Adrenal gland (tissue), 12 donors: Measurements from ENCODE around the gene MRPL41. TPM values are rescaled to one million over a fixed set of nuclear protein-coding genes. Genes with fewer than 3 reads are reported as not detected.
"Not testable (repeated sequence)": the region's sequence is repeated elsewhere in the genome, so short reads cannot be mapped to it uniquely, and the experiment has no call there.

Source experiments
- DNase-seq, 7 donors: peaks; one replicate each; pipeline ENCODE4 v3.0.0-alpha.2; 2019 to 2020
- H3K27ac ChIP-seq, 5 donors: fragments of 200-600 bp; sonication (generic) in 4 of 5; 1 replicate in 3 of 5; 2 replicates in 2 of 5; pipeline versions ENCODE4 v1.5.1 to v1.8.0; 2016 to 2020; ENCODE audit warnings: mild to moderate bottlenecking in 1 of 5
- H3K27me3 ChIP-seq: fragments of 200-600 bp; 2 replicates; pipeline ENCODE4 v1.8.0; 2021
- H3K36me3 ChIP-seq, 2 donors: fragments of 200-600 bp; replicated peaks in 1 of 2; 1 replicate in 1 of 2; 2 replicates in 1 of 2; pipeline versions ENCODE4 v1.5.1 to v1.8.0; 2018 to 2022
- H3K4me1 ChIP-seq, 2 donors: fragments of 200-600 bp; replicated peaks in 1 of 2; 1 replicate in 1 of 2; 2 replicates in 1 of 2; pipeline versions ENCODE4 v1.5.1 to v1.8.0; 2018 to 2021
- H3K4me3 ChIP-seq, 4 donors: fragments of 200-600 bp; sonication (generic) in 3 of 4; one replicate each; pipeline ENCODE4 v1.5.1; 2016 to 2018
- H3K9me3 ChIP-seq, 3 donors: fragments of 200-600 bp; sonication (generic) in 1 of 3; replicated peaks in 1 of 3; 1 replicate in 2 of 3; 2 replicates in 1 of 3; pipeline versions ENCODE4 v1.5.1 to v1.8.0; 2016 to 2021
- CTCF ChIP-seq, 6 experiments: fragments of 450-650 bp in 4 of 6; fragments of 200-600 bp in 2 of 6; sonication (generic) in 1 of 6; IDR thresholded peaks; 1 replicate in 5 of 6; 2 replicates in 1 of 6; pipeline versions ENCODE4 v1.5.1 to v1.8.0; 2016 to 2021; ENCODE audit warnings: antibody characterized with exemption in 6 of 6, mild to moderate bottlenecking in 2 of 6, moderate library complexity in 1 of 6
- POLR2A ChIP-seq, 2 donors: fragments of 450-650 bp; IDR thresholded peaks; one replicate each; pipeline ENCODE4 v1.6.1; 2017; ENCODE audit warnings: antibody characterized with exemption in 2 of 2, mild to moderate bottlenecking in 2 of 2, moderate library complexity in 1 of 2
- WGBS, 4 donors: extraction: QIAGEN DNeasy Blood & Tissue Kit in 2 of 4; methylation state at CpG; one replicate each; pipeline versions ENCODE4 v1.1.5 to v1.1.7; 2013 to 2017; 5-methylcytosine and 5-hydroxymethylcytosine counted together
- intact Hi-C, 2 donors: fragments of 100-400 bp; cut with DNase I; formaldehyde crosslinking; loops; one replicate each; pipeline versions ENCODE4 v1.14.1 to v1.15.0; 2022 to 2023
- polyA plus RNA-seq, 3 donors: library from polyadenylated mRNA; stranded (reverse); fragments of 200-250 nt in 2 of 3; fragments of 350-450 nt in 1 of 3; fragmentation: Illumina TruSeq in 1 of 3; extraction: RNeasy Lipid Tissue Mini Kit (QIAGEN cat#74804) in 1 of 3; gene quantifications; one replicate each; pipeline ENCODE4 v1.2.3, GENCODE V29; 2013 to 2014
- total RNA-seq, 9 donors: library from RNA; depleted of rRNA in 4 of 9; stranded (reverse); fragments of >200 nt in 4 of 9; fragments of 120-200 nt in 1 of 9; fragmentation: NEBNext Ultra II Directional in 1 of 9; extraction: Animal tissue kit (Norgen Biotek cat#: 25700) in 1 of 9; gene quantifications; one replicate each; pipeline versions ENCODE4 v1.1.0 to v1.2.4, GENCODE V29; 2013 to 2023
- donor health status: healthy with polysubstance abuse.
- donor health status: Bipolar disorder and iron deficiency.
- donor health status: DM: yes; HTN: yes; CAD: no.
- donor health status: DM: no; HTN: no; CAD: no.
- donor health status: DM: no; HTN: no; CAD: no.
- donor health status: DM: yes; HTN: yes; CAD: no.

MRPL41 gene
- total and polyA plus RNA-seq, 12 donors: 6.1 to 335 (median 84.6) TPM

DNA sequence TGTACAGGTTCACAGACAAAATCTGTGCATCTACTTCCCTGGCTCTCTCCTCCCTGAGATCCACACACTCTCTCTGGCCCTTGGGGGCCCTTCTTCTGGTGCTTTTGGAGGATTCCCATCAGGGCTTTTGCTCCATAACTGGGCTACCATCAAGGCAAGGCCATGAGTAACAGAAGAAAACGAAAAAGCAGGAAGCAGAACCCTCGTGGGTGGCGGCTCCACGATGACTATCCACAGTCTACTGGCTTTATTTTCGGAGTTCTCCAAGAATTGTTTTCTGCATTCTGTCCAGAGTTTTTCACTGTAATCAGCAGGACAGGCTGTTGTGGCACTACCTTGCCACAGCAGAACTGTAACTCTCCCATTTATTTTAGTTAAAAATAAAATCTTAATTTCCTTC lies 21.3 kb upstream of the MRPL41 start:
- Histone ChIP-seq H3K4me1 (peaks cover 0 to 11% of the 10 kb centered on the region in 2 donors), H3K27ac (no peak overlapping the region), H3K27me3 (no peaks in the 10 kb centered on the region), H3K36me3 (no peaks in the 10 kb centered on the region), H3K9me3 (no peaks in the 10 kb centered on the region), H3K4me3 (no peak overlapping the region)
- WGBS, 4 donors: 69 to 80% (median 75%) methylated on average over 5 of the region's 5 CpGs
- intact Hi-C loops: no loop called here
- DNase-seq: no peak
- TF ChIP-seq POLR2A (IDR thresholded peaks at IDR 0.05): no peak

DNA sequence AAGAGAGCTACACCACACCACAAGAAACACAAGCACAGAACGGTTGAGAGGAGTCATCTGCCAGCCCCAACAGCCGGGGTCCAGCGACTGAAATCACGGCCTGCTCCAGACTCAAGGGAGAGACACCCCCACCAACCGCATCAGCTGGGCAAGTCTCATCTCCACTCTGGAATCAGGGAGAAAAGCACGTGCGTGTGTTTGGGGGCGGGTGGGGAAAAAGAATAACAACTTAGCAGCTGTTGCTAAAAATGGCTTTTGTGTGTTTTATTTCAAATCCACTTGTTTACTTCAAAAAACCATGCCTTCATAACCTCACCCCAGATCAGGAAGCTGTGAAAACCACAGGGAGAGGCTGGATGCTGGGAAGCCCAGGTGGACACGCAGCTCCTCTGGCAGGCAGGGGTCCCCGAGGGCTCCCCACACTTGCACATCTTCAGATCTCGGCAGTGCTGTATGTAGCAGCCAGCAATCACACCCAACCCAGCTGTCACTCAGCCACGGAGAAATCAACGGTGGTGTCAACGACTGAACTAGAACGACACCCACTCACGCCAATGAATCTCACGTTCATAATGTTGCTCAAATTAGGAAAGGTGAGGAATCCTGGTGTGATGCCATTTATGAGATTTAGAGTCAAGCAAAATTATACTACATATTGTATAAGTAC lies 20.4 kb upstream of the MRPL41 start:
- Histone ChIP-seq H3K4me3 (no peak overlapping the region), H3K9me3 (no peaks in the 10 kb centered on the region), H3K27me3 (no peaks in the 10 kb centered on the region), H3K36me3 (no peaks in the 10 kb centered on the region), H3K4me1 (peaks cover 0 to 9% of the 10 kb centered on the region in 2 donors), H3K27ac (no peak overlapping the region)
- 77 to 82% (median 80%) methylated on average over 16 to 17 of the region's 17 CpGs for WGBS, 4 donors
- no peak for DNase-seq
- intact Hi-C loops: no loop called here
- no peak for TF ChIP-seq CTCF (IDR thresholded peaks at IDR 0.05)

DNA sequence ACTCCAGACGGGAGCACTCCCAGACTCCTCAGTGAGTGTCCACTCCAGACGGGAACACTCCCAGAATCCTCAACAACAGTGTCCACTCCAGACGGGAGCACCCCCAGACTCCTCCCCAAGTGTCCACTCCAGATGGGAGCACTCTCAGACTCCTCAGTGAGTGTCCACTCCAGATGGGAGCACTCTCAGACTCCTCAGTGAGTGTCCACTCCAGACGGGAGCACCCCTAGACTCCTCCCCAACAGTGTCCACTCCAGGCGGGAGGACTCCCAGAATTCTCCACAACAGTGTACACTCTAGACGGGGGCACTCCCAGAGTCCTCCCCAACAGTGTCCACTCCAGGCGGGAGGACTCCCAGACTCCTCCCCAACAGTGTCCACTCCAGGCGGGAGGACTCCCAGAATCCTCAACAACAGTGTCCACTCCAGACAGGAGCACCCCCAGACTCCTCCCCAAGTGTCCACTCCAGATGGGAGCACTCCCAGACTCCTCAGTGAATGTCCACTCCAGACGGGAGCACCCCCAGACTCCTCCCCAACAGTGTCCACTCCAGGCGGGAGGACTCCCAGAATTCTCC lies 18.7 kb upstream of the MRPL41 start:
- WGBS, 4 donors: 76 to 97% (median 87%) methylated on average over 5 to 10 of the region's 10 CpGs
- H3K9me3 ChIP-seq, H3K27me3 ChIP-seq, DNase-seq, H3K27ac ChIP-seq, H3K36me3 ChIP-seq, H3K4me3 ChIP-seq, intact Hi-C loops, H3K4me1 ChIP-seq: not testable (repeated sequence)

DNA sequence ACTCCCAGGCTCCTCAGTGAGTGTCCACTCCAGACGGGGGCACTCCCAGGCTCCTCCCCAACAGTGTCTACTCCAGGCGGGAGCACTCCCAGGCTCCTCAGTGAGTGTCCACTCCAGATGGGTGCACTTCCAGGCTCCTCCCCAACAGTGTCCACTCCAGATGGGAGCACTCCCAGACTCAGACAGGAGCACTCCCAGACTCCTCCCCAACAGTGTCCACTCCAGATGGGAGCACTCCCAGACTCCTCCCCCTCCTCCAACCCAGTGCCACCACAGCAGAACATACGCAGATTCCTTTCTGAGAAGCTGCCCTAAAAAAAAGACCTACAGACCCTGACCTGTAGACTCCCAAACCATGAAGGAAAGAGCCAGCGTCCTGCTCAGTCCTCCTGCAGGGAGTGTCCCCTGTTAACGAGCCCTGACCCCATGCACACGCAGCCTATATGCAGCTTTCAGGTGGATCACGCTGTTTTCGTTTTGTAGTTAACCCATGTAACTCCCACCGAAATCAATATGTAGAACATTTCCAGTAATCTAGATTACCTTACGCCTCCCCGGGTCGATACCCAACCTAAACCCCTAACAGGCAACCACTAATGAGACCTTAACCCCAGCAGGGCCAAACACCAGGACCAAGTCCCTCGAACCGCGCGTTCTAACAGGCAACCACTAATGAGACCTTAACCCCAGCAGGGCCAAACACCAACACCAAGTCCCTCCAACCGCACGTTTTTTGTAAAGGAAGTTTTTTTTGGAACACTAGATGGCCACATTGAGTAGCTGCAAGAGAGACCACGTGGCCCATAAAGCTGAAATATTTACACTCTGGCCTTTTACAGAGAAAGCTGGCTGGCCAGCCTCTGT lies 17.2 kb upstream of the MRPL41 start:
- 48 to 58% (median 52%) methylated on average over 18 to 19 of the region's 19 CpGs for WGBS, 4 donors
- no peak overlapping the region for H3K27ac ChIP-seq
- H3K36me3 ChIP-seq: no peaks in the 10 kb centered on the region
- H3K27me3 ChIP-seq: no peaks in the 10 kb centered on the region
- no peak overlapping the region for H3K4me3 ChIP-seq
- TF ChIP-seq CTCF (IDR thresholded peaks at IDR 0.05): peak; percentile 54 to 80 (median 60)
- no peak for TF ChIP-seq POLR2A (IDR thresholded peaks at IDR 0.05)
- peak in 4 of 7 donors; percentile 46 to 73 (median 56) for DNase-seq
- intact Hi-C loops: no loop called here
- no peaks in the 10 kb centered on the region for H3K9me3 ChIP-seq
- H3K4me1 ChIP-seq: peaks cover 0 to 9% of the 10 kb centered on the region in 2 donors

DNA sequence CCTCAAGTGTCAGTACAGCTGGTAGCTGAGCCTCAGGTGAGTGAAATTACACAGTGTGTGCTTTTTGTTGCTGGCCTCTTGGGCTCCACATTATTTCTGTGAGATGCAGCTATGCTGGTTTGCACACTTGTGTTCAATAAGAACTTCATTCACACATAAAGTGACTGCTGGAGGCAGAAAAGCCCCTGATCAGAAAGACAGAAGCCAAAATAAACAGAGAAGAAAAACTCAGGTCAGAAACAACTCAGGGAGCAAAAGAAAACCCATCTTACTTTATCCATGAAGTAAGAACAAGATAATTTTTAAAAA lies 16.6 kb upstream of the MRPL41 start:
- DNase-seq: no peak
- H3K27ac ChIP-seq: no peak overlapping the region
- no peaks in the 10 kb centered on the region for H3K9me3 ChIP-seq
- TF ChIP-seq POLR2A (IDR thresholded peaks at IDR 0.05) (no peak), CTCF (IDR thresholded peaks at IDR 0.05) (no peak)
- intact Hi-C loops: no loop called here
- H3K4me1 ChIP-seq: peaks cover 0 to 9% of the 10 kb centered on the region in 2 donors
- no peaks in the 10 kb centered on the region for H3K27me3 ChIP-seq
- H3K36me3 ChIP-seq: no peaks in the 10 kb centered on the region
- no peak overlapping the region for H3K4me3 ChIP-seq

DNA sequence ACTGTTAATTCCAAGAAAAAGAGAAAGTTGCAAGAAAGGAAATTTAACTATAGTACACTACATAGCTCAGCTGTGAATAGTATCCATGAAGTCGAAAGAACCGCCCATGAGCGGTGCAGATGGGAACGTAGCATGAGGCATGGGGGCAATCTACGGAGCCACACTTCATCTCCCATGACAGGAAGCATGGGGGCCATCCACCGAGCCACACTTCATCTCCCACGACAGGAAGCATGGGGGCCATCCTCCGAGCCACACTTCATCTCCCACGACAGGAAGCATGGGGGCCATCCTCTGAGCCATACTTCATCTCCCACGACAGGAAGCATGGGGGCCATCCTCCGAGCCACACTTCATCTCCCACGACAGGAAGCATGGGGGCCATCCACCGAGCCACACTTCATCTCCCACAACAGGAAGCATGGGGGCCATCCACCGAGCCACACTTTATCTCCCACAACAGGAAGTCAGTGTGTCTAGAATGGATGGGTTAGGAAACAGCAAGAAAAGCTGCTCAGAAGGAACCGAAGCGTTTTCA lies 15.0 kb upstream of the MRPL41 start:
- H3K9me3 ChIP-seq, H3K4me1 ChIP-seq, DNase-seq, H3K4me3 ChIP-seq, intact Hi-C loops, H3K36me3 ChIP-seq, H3K27ac ChIP-seq, H3K27me3 ChIP-seq: not testable (repeated sequence)
- WGBS, 4 donors: 67 to 86% (median 69%) methylated on average over 16 of the region's 16 CpGs
